PC-9 (cell line): ENCODE results near the gene MCF2L.
"Not testable (repeated sequence)": the region's sequence is repeated elsewhere in the genome, so short reads cannot be mapped to it uniquely, and the experiment has no call there.

Source experiments
- EZH2 ChIP-seq: fragments of 200-600 bp; sonication (generic); IDR thresholded peaks from 2 replicates; pipeline ENCODE4 v1.8.0; 2017; ENCODE audit warnings: antibody characterized with exemption, low read depth
- TF ChIP-seq, protein P1 (sequence below): fragments of 200-600 bp; sonication (generic); conservative IDR thresholded peaks from 2 replicates; pipeline ENCODE4 v1.6.1; 2017; ENCODE audit warnings: mixed run types, antibody characterized with exemption, mild to moderate bottlenecking, moderate library complexity

GRCh38 chr13:113079781-113080080 lies 110.7 kb downstream of the MCF2L start:
- TF ChIP-seq, protein P1, sequence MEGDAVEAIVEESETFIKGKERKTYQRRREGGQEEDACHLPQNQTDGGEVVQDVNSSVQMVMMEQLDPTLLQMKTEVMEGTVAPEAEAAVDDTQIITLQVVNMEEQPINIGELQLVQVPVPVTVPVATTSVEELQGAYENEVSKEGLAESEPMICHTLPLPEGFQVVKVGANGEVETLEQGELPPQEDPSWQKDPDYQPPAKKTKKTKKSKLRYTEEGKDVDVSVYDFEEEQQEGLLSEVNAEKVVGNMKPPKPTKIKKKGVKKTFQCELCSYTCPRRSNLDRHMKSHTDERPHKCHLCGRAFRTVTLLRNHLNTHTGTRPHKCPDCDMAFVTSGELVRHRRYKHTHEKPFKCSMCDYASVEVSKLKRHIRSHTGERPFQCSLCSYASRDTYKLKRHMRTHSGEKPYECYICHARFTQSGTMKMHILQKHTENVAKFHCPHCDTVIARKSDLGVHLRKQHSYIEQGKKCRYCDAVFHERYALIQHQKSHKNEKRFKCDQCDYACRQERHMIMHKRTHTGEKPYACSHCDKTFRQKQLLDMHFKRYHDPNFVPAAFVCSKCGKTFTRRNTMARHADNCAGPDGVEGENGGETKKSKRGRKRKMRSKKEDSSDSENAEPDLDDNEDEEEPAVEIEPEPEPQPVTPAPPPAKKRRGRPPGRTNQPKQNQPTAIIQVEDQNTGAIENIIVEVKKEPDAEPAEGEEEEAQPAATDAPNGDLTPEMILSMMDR = not testable (repeated sequence)
- TF ChIP-seq EZH2 = not testable (repeated sequence)
